Renal cortical epithelial cell (primary cell): Measurements from ENCODE around the gene KHSRP. TPM values are rescaled to one million over a fixed set of nuclear protein-coding genes. Genes with fewer than 3 reads are reported as not detected.
"Not testable (repeated sequence)": the region's sequence is repeated elsewhere in the genome, so short reads cannot be mapped to it uniquely, and the experiment has no call there.

Experiments
- DNase-seq: peaks from one replicate; pipeline ENCODE4 v3.0.0-alpha.2; 2011; ENCODE audit warnings: low read depth
- total RNA-seq: library from RNA; depleted of rRNA; stranded (reverse); fragments of >200 nt; gene quantifications from 2 replicates; pipeline ENCODE4 v1.2.3, GENCODE V29; 2014

The KHSRP gene
- total RNA-seq, 1 donor from 2014 or later: 175 TPM

GRCh38 chr19:6451583-6452222, 27.1 kb upstream of the KHSRP start:
- no peak for DNase-seq

GRCh38 chr19:6450166-6450565, 25.6 kb upstream of the KHSRP start:
- DNase-seq: no peak

- no peak for DNase-seq
Observed at GRCh38 chr19:6448045-6448444, 23.4 kb upstream of the KHSRP start.

GRCh38 chr19:6446452-6446851, 21.8 kb upstream of the KHSRP start:
- DNase-seq: no peak

- DNase-seq: no peak
Observed at GRCh38 chr19:6443986-6444385, 19.4 kb upstream of the KHSRP start.

DNA sequence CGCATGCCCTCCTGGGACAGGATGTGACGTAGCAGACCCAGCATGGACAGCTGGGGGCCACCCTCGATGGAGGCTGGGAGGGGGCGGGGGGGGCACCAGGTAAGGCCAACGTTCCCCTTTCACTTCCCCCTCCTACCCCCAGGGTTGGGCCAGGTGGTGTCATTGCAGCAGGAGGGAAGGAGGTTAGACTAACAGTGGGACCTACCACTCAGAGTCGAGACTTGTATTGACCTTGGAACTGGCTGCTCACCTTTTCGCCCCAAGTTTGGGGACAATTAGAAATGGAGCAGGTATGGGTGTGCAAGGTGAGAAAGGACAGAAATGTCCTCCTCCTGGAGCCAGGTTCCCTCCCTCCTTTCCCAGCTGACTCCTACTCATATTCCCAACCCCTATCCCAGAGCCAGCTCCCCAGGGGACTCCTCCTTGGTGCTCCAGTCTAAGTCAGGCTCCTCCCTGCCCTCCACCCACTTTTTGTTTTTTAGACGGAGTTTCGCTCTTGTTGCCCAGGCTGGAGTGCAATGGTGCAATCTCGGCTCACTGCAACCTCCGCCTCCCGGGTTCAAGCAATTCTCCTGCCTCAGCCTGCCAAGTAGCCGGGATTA, 17.6 kb upstream of the KHSRP start:
- no peak for DNase-seq

GRCh38 chr19:6440905-6441304, 16.3 kb upstream of the KHSRP start:
- no peak for DNase-seq

DNA sequence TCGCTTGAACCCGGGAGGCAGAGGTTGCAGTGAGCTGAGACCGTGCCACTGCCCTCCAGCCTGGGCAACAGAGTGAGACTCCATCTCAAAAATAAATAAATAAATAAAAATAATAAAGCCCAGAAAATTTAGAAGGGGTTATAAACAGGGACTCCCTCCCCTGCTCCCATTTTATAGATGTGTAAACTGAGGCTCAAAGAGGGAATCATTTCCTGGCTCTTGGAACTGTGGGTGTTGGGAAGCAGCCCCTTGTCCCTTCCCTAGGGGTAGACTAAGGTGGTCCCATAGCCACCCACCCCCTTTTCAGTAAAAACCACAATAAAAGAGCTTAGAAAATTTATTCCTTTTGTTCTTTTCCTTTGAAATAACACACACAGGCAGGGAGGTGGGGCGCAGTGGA, 15.1 kb upstream of the KHSRP start:
- no peak for DNase-seq

- no peak for DNase-seq
Observed at GRCh38 chr19:6433663-6434062, 9.1 kb upstream of the KHSRP start, which contains the start of gene SLC25A41. SLC25A41 (minus strand) TSS chr19:6433763; CDS start chr19:6433693, 70 bp downstream.

DNA sequence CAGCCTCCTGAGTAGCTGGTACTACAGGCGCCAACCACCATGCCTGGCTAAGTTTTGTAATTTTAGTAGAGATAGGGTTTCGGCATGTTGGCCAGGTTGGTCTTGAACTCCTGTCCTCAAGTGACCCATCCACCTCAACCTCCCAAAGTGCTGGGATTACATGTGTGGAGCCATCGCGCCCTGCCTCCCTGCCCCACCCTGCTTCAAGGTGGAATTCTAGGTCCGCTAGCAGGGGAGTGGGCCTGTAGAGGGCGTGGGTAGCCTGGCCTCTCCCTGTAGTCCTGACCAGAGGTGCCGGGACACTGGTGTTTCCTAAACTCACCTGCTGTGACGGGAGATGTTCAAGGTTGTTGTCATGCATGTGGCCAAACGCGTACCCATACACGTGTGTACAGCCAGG, 8.6 kb upstream of the KHSRP start:
- DNase-seq: no peak

- no peak for DNase-seq
Observed at GRCh38 chr19:6431891-6432290, 7.3 kb upstream of the KHSRP start.

- no peak for DNase-seq
Observed at GRCh38 chr19:6429419-6430221, 5.0 kb upstream of the KHSRP start.

GRCh38 chr19:6428692-6429418, 4.2 kb upstream of the KHSRP start:
- DNase-seq: not testable (repeated sequence)

DNA sequence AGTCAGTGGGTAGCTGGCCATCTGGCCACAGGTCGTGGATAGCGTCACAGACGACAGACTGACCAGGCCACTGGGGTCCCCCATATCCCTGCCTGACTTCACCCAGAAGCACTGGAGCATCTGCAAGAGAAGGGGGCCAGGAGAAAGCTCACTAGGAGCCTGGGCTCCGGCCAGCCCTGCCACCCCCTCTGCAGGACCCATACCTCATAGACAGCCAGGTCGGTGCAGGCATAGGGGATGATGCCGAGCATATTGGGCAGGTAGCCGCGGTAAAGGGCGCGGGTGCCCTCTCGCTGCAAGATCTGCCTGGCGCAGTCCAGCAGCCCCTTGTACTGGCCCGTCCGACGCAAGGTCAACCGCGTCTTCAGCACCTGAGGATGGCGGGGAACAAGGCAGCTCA, 2.5 kb upstream of the KHSRP start:
- DNase-seq: no peak

DNA sequence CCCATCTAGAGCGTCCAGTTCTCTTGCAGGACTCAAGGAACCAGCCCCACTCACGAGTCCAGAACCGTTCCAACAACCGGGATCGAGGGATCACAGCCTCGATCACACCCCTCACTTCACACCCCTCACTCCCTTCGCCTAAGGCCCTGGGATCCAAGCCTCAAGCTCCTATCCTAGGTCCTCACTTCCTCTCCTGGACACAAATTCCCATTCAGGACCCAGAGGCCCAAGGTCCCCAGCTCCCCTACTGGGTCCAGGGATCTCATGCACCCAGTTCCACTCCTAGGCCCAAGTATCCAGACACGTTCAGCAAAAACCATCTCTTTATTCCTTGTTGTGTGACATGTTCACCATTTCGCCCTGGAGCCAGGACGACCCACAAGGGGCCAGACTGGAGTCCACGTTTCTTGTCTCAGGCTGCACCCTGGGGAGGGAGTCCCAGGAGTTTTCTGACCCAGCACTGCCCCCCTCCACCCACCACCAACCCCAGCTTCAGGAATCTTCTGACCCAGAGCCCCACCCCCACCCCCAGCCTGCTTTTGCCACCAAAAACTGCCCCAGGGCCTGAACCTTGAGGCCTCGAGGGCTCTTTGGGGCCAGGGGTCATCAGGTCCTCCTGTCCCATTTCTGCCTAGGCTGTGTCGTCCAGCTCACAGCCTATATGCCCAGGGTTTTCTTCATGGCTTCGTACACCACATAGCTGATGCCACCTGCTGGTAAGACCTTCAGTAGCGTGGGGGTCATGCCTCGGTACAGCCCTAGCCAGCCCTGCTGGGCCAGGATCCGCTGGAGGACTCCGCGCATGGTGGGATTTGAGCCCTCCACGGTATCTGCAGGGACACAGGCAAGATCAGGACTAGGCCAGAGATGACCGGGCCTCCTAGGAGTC, 1.4 kb upstream of the KHSRP start:
- no peak for DNase-seq

GRCh38 chr19:6424939-6425731, 524 bp upstream of the KHSRP start:
- peak; percentile 100 for DNase-seq

- peak; percentile 26 for DNase-seq
Observed at GRCh38 chr19:6423499-6424194, 964 bp downstream of the KHSRP start.

- no peak for DNase-seq
Observed at GRCh38 chr19:6421075-6422014, 3.3 kb downstream of the KHSRP start.

DNA sequence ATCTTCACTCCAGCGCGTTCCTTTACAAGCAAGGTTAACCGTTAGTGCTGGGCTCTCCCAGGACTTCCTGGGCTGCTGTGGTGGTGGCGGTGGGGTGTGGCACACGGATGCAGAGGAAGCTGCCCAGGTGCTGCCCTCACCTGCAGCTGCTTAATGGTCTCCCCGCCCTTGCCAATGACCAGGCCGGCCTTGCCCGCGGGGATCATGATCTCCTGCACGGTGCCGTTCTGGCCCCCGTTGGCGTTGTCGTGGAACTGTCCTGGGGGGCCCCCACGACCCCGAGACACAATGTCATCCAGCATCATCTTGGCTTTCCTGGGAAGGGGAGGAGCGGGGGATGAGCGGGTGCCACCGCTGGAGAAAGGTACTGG, 6.1 kb downstream of the KHSRP start:
- no peak for DNase-seq
